Stimulated activated CD4-positive, alpha-beta T cell treated with anti-CD3 and anti-CD28 coated beads, TNF-alpha, amount 100 ng/mL, for 1 hour (primary cell): ENCODE measurements around the gene COQ5.
"Not testable (repeated sequence)": the region's sequence is repeated elsewhere in the genome, so short reads cannot be mapped to it uniquely, and the experiment has no call there.

Experiments
- DNase-seq, 3 donors: peaks; one replicate each; pipeline ENCODE4 v3.0.0-alpha.2; 2020; ENCODE audit warnings: low read depth in 3 of 3, low spot score in 1 of 3

Gene COQ5

GRCh38 chr12:120528861-120529525, at the start of gene COQ5:
COQ5 (minus strand) TSS chr12:120529158; CDS start chr12:120529141, 17 bp downstream.
- DNase-seq, result peak; percentile 58 to 77 (median 59)

GRCh38 chr12:120574106-120574505, 45.1 kb upstream of the COQ5 start:
- DNase-seq, result no peak

- no peak for DNase-seq
Measured at GRCh38 chr12:120573560-120573959, 44.6 kb upstream of the COQ5 start.

- no peak for DNase-seq
Measured at GRCh38 chr12:120571299-120571698, 42.3 kb upstream of the COQ5 start.

- no peak for DNase-seq
Measured at GRCh38 chr12:120563495-120563894, 34.5 kb upstream of the COQ5 start.

- no peak for DNase-seq
Measured at GRCh38 chr12:120562906-120563305, 33.9 kb upstream of the COQ5 start.

GRCh38 chr12:120557589-120557988, 28.6 kb upstream of the COQ5 start:
- no peak for DNase-seq

- no peak for DNase-seq
Measured at GRCh38 chr12:120554678-120555077, 25.7 kb upstream of the COQ5 start.

- no peak for DNase-seq
Measured at GRCh38 chr12:120546050-120546386, 17.1 kb upstream of the COQ5 start.

GRCh38 chr12:120544691-120545090, 15.7 kb upstream of the COQ5 start:
- no peak for DNase-seq

GRCh38 chr12:120542166-120542565, 13.2 kb upstream of the COQ5 start:
- DNase-seq, result no peak

GRCh38 chr12:120540445-120540844, 11.5 kb upstream of the COQ5 start:
- no peak for DNase-seq

- DNase-seq, result no peak
Measured at GRCh38 chr12:120539303-120539702, 10.3 kb upstream of the COQ5 start.

GRCh38 chr12:120538281-120539156, 9.6 kb upstream of the COQ5 start:
- no peak for DNase-seq

- DNase-seq, result no peak
Measured at GRCh38 chr12:120537856-120538220, 8.9 kb upstream of the COQ5 start.

GRCh38 chr12:120536064-120536791, 7.3 kb upstream of the COQ5 start:
- DNase-seq, result peak in 1 of 3 donors; percentile 2

GRCh38 chr12:120534703-120535655, 6.0 kb upstream of the COQ5 start:
- peak in 2 of 3 donors; percentile 7 to 29 for DNase-seq

GRCh38 chr12:120534203-120534702, 5.3 kb upstream of the COQ5 start, which contains the start of gene RNF10:
RNF10 (plus strand) TSS chr12:120534356; CDS start chr12:120534812, 456 bp downstream.
- DNase-seq, result peak; percentile 45 to 48 (median 46)

- no peak for DNase-seq
Measured at GRCh38 chr12:120532701-120533238, 3.8 kb upstream of the COQ5 start.

GRCh38 chr12:120530418-120530761, 1.4 kb upstream of the COQ5 start:
- not testable (repeated sequence) for DNase-seq
